KMS-11 (cell line): ENCODE results near the gene CCDC91.

Source experiments
- H2AFZ ChIP-seq: fragments of 200-600 bp; sonication (generic); 2 replicates; pipeline ENCODE4 v1.6.1; 2016; ENCODE audit warnings: antibody characterized with exemption, mixed run types, low read depth
- H3K27ac ChIP-seq: fragments of 200-600 bp; sonication (generic); 2 replicates; pipeline ENCODE4 v1.6.1; 2016; ENCODE audit warnings: mild to moderate bottlenecking, mixed run types
- H3K27me3 ChIP-seq: fragments of 200-600 bp; sonication (generic); 2 replicates; pipeline ENCODE4 v1.6.1; 2017; ENCODE audit warnings: mild to moderate bottlenecking, low read depth, mixed run types, moderate library complexity; ENCODE audit not compliant: insufficient read depth
- H3K36me3 ChIP-seq: fragments of 200-600 bp; sonication (generic); 2 replicates; pipeline ENCODE4 v1.6.1; 2017; ENCODE audit warnings: mild to moderate bottlenecking, mixed run types; ENCODE audit not compliant: insufficient read depth
- H3K4me1 ChIP-seq: fragments of 200-600 bp; sonication (generic); 2 replicates; pipeline ENCODE4 v1.6.1; 2016; ENCODE audit warnings: mild to moderate bottlenecking, low read depth, mixed run types; ENCODE audit not compliant: poor library complexity, severe bottlenecking
- H3K4me2 ChIP-seq: fragments of 200-600 bp; sonication (generic); 2 replicates; pipeline ENCODE4 v1.7.0; 2016; ENCODE audit warnings: mild to moderate bottlenecking, mixed run types
- H3K4me3 ChIP-seq: fragments of 200-600 bp; sonication (generic); IDR thresholded peaks from 2 replicates; pipeline ENCODE4 v1.6.1; 2017; ENCODE audit warnings: low read depth, low read length, mixed read lengths; ENCODE audit not compliant: insufficient read depth
- H3K79me2 ChIP-seq: fragments of 200-600 bp; sonication (generic); 2 replicates; pipeline ENCODE4 v1.6.1; 2016; ENCODE audit warnings: low read depth, mixed run types; ENCODE audit not compliant: insufficient read depth
- H3K9ac ChIP-seq: fragments of 200-600 bp; sonication (generic); 2 replicates; pipeline ENCODE4 v1.6.1; 2016; ENCODE audit warnings: mild to moderate bottlenecking, mixed run types
- H4K20me1 ChIP-seq: fragments of 200-600 bp; sonication (generic); 2 replicates; pipeline ENCODE4 v1.6.1; 2016; ENCODE audit warnings: mild to moderate bottlenecking, mixed run types; ENCODE audit not compliant: insufficient read depth
- CTCF ChIP-seq: fragments of 200-600 bp; sonication (generic); conservative IDR thresholded peaks from 2 replicates; pipeline ENCODE4 v1.6.1; 2017; ENCODE audit warnings: low read depth, mild to moderate bottlenecking, antibody characterized with exemption, low read length, moderate library complexity, mixed read lengths

Gene CCDC91

DNA sequence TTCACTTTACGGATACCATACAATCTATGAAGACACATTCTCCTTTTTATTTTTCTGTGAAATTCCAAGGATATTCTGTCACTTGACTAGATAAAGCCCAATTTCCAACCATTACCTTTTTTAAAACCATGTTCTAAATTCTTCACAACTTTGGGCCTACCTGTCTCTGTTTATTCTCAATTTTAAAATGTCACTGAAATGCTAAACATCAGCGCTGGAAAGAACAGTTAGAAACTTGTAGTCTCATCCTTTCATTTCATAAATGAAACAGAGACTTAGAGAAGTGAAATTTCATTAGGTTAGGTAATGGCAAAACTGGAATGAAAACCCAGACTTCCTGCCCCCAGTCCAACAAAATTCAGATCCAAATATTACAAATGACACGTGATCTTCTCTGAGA lies 396.2 kb downstream of the CCDC91 start:
- Histone ChIP-seq H3K4me1 (peaks cover 19% of the 10 kb centered on the region), H3K27me3 (no peaks in the 10 kb centered on the region), H3K79me2 (no peaks in the 10 kb centered on the region), H3K4me3 (no peak overlapping the region), H3K36me3 (no peaks in the 10 kb centered on the region), H3K9ac (no peak overlapping the region), H3K4me2 (no peak overlapping the region), H3K27ac (no peak overlapping the region), H2AFZ (no peak overlapping the region), H4K20me1 (no peaks in the 10 kb centered on the region)
- no peak for TF ChIP-seq CTCF

DNA sequence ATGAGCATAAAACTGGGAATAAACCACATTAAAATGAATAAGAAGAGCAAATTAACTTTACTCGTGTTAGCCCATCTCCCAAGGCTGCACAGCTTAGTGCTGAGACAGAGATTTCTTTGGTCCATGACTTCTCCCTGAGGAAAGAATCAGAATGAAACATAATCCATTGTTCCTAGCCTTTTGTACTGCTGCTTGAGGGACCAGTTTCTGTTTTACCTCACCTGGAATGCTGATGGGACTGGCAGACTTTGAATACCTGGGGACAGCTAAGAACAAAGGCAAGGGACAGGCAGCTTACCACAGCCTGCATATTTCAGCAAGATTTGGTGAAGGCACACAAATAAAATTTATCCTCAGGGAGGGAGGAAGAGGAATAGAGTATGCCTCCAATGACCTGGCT lies 401.6 kb downstream of the CCDC91 start:
- H3K9ac ChIP-seq, result no peak overlapping the region
- no peaks in the 10 kb centered on the region for H3K27me3 ChIP-seq
- no peak overlapping the region for H3K27ac ChIP-seq

More for the DNA sequence above, 401.6 kb downstream of the CCDC91 start:
- Histone ChIP-seq H3K36me3 (no peaks in the 10 kb centered on the region), H4K20me1 (no peaks in the 10 kb centered on the region), H3K4me1 (no peaks in the 10 kb centered on the region), H2AFZ (no peak overlapping the region), H3K4me2 (no peak overlapping the region), H3K4me3 (no peak overlapping the region), H3K79me2 (no peaks in the 10 kb centered on the region)
- no peak for TF ChIP-seq CTCF
